K562 (cell line): ENCODE data around the gene NALCN. TPM values are rescaled to one million over a fixed set of nuclear protein-coding genes. Genes with fewer than 3 reads are reported as not detected.

Experiments used
- ATAC-seq: fragments of 200-7000 bp; cut with Tn5 transposase; 3 replicates; pipeline ENCODE4 v1.9.1; 2020; ENCODE audit warnings: moderate library complexity
- BruUV-seq: library from RNA; stranded (reverse); fragments of 400-500 nt; replicated peaks from 2 replicates; lab custom pipeline; 2021; lab: Mats Ljungman, UMichigan
- CTCF ChIA-PET: fragments of 300-600 bp; formaldehyde crosslinking; extraction: SDS; loops from one replicate; lab custom pipeline; 2021; ENCODE audit warnings: low intra/inter-chr PET ratio; lab: Yijun Ruan, JAX
- POLR2A ChIA-PET: fragments of 300-600, 350-650 bp; sonication (Branson Sonifier 250); formaldehyde crosslinking; extraction: SDS; loops from one replicate; lab custom pipeline; 2021; ENCODE audit warnings: antibody characterized with exemption, inconsistent platforms; lab: Yijun Ruan, JAX
- DNase-seq, 4 experiments: peaks; one replicate each; pipeline versions ENCODE4 v3.0.0 to v3.0.0-alpha.2; 2011 to 2018; ENCODE audit warnings: low spot score in 3 of 4, mixed read lengths in 3 of 4; ENCODE audit errors: extremely low read depth in 1 of 4
- FAIRE-seq: peaks from 2 replicates; lab custom pipeline; 2011; peaks lifted over from hg19 to GRCh38; lab: Jason Lieb, UNC
- H2AFZ ChIP-seq: 2 replicates; pipeline ENCODE4 v1.6.0; 2011; ENCODE audit warnings: low read depth, low read length, control low read depth, inconsistent platforms
- H3K27ac ChIP-seq: fragments of 200-600 bp; 3 replicates; pipeline ENCODE4 v1.8.0; 2011; ENCODE audit warnings: low read depth, mild to moderate bottlenecking, control low read depth, inconsistent platforms, low read length, moderate library complexity, mixed read lengths; ENCODE audit errors: extremely low read depth
- H3K27me3 ChIP-seq, 2 experiments: fragments of 300-600 bp in 1 of 2; 2 replicates in 1 of 2; 3 replicates in 1 of 2; pipeline versions ENCODE4 v1.6.0 to v1.8.0; 2011; ENCODE audit warnings: inconsistent platforms in 2 of 2, low read length in 2 of 2, mild to moderate bottlenecking in 1 of 2, mixed read lengths in 1 of 2, moderate library complexity in 1 of 2; ENCODE audit not compliant: control insufficient read depth in 2 of 2, insufficient read depth in 2 of 2
- H3K36me3 ChIP-seq: fragments of 300-600 bp; 3 replicates; pipeline ENCODE4 v1.8.0; 2011; ENCODE audit warnings: mild to moderate bottlenecking, low read length, inconsistent platforms; ENCODE audit not compliant: control insufficient read depth, insufficient read depth
- H3K4me1 ChIP-seq, 2 experiments: fragments of 200-600 bp in 1 of 2; replicated peaks in 1 of 2; 2 replicates in 1 of 2; 3 replicates in 1 of 2; pipeline versions ENCODE4 v1.5.1 to v1.8.0; 2011; ENCODE audit warnings: inconsistent platforms in 2 of 2, low read length in 2 of 2, mild to moderate bottlenecking in 1 of 2, mixed read lengths in 1 of 2, moderate library complexity in 1 of 2; ENCODE audit not compliant: control insufficient read depth in 2 of 2, insufficient read depth in 2 of 2
- H3K4me2 ChIP-seq: 2 replicates; pipeline ENCODE4 v1.6.1; 2011; ENCODE audit warnings: low read length, control low read depth, inconsistent platforms, mixed read lengths; ENCODE audit not compliant: insufficient read depth
- H3K4me3 ChIP-seq: fragments of 200-600 bp; sonication (generic), shearing (Covaris generic); 2 replicates; pipeline ENCODE4 v1.5.1; 2016; ENCODE audit warnings: control low read depth, inconsistent platforms
- H3K79me2 ChIP-seq: fragments of 200-600 bp; 3 replicates; pipeline ENCODE4 v1.8.0; 2011; ENCODE audit warnings: low read length, inconsistent platforms; ENCODE audit not compliant: control insufficient read depth, insufficient read depth
- H3K9ac ChIP-seq, 2 experiments: 2 replicates each; pipeline versions ENCODE4 v1.6.0 to v1.6.1; 2011; ENCODE audit warnings: low read depth in 2 of 2, low read length in 2 of 2, control low read depth in 1 of 2, inconsistent platforms in 1 of 2, mild to moderate bottlenecking in 1 of 2, mixed read lengths in 1 of 2; ENCODE audit not compliant: insufficient read depth in 1 of 2
- H3K9me1 ChIP-seq: one replicate; pipeline ENCODE4 v1.6.0; 2011; ENCODE audit warnings: inconsistent platforms, mild to moderate bottlenecking, low read length, moderate library complexity; ENCODE audit not compliant: control insufficient read depth, insufficient read depth
- H3K9me3 ChIP-seq: replicated peaks from 2 replicates; pipeline ENCODE4 v1.5.1; 2011; ENCODE audit warnings: low read depth, low read length, inconsistent platforms; ENCODE audit not compliant: control insufficient read depth, insufficient read depth
- H4K20me1 ChIP-seq: replicated peaks from 2 replicates; pipeline ENCODE4 v1.6.1; 2011; ENCODE audit warnings: low read length, inconsistent platforms, mixed read lengths; ENCODE audit not compliant: control insufficient read depth, insufficient read depth
- CTBP1 ChIP-seq: fragments of 450-650 bp; IDR thresholded peaks from 2 replicates; pipeline ENCODE4 v1.6.1; 2016; ENCODE audit warnings: borderline replicate concordance
- DDX20 ChIP-seq: fragments of 450-650 bp; IDR thresholded peaks from 2 replicates; pipeline ENCODE4 v1.6.1; 2016; ENCODE audit warnings: missing genetic modification characterization, low read depth, mild to moderate bottlenecking, missing compliant biosample characterization, moderate library complexity
- FOXA3 ChIP-seq, 2 experiments: fragments of 450-650 bp in 1 of 2; sonication (generic) in 1 of 2; formaldehyde crosslinking; IDR thresholded peaks in 1 of 2; conservative IDR thresholded peaks in 1 of 2; 2 replicates each; pipeline versions ENCODE4 v1.4.0 to v1.8.0; 2020 to 2022; ENCODE audit warnings: mild to moderate bottlenecking in 2 of 2, missing genetic modification reagents in 1 of 2
- FOXK1 ChIP-seq: sonication (generic); formaldehyde crosslinking; IDR thresholded peaks from 2 replicates; pipeline ENCODE4 v1.8.0; 2022; ENCODE audit warnings: missing genetic modification reagents, mild to moderate bottlenecking, borderline replicate concordance
- FOXK2 ChIP-seq, 2 experiments: fragments of 450-650 bp; IDR thresholded peaks in 1 of 2; conservative IDR thresholded peaks in 1 of 2; 2 replicates each; pipeline ENCODE4 v1.6.1; 2016; ENCODE audit warnings: low read depth in 2 of 2, mild to moderate bottlenecking in 1 of 2
- GABPB1 ChIP-seq: sonication (generic); formaldehyde crosslinking; IDR thresholded peaks from 2 replicates; pipeline ENCODE4 v1.8.0; 2022; ENCODE audit warnings: mild to moderate bottlenecking, missing genetic modification reagents
- MAFG ChIP-seq: fragments of 450-650 bp; conservative IDR thresholded peaks from 2 replicates; pipeline ENCODE4 v1.6.1; 2016; ENCODE audit warnings: missing genetic modification characterization, missing compliant biosample characterization
- MTF1 ChIP-seq: fragments of 250-450 bp; sonication (Bioruptor Pico); IDR thresholded peaks from 2 replicates; pipeline ENCODE4 v1.9.0; 2021; ENCODE audit warnings: moderate library complexity, mild to moderate bottlenecking, inconsistent platforms, borderline replicate concordance
- OTX1 ChIP-seq: fragments of 450-650 bp; formaldehyde crosslinking; IDR thresholded peaks from 2 replicates; pipeline ENCODE4 v1.4.0; 2022; ENCODE audit warnings: mild to moderate bottlenecking
- PTBP1 ChIP-seq: fragments of 200-400 bp; formaldehyde crosslinking; IDR thresholded peaks from 2 replicates; pipeline ENCODE4 v1.6.1; 2017; ENCODE audit warnings: low read depth, low read length
- RUNX1 ChIP-seq: sonication (generic); IDR thresholded peaks from 2 replicates; pipeline ENCODE4 v1.6.1; 2016; ENCODE audit warnings: antibody characterized with exemption, low read depth
- SIRT6 ChIP-seq: IDR thresholded peaks from one replicate; pipeline ENCODE4 v1.6.1; 2012; ENCODE audit warnings: low read depth, mild to moderate bottlenecking, control low read depth, inconsistent platforms, low read length, moderate library complexity
- SMARCC2 ChIP-seq: fragments of 450-650 bp; IDR thresholded peaks from 2 replicates; pipeline ENCODE4 v1.6.1; 2017; ENCODE audit warnings: antibody characterized with exemption, moderate library complexity, mild to moderate bottlenecking, low read depth
- TFAM ChIP-seq: fragments of 250-450 bp; sonication (Bioruptor Pico); conservative IDR thresholded peaks from 2 replicates; pipeline ENCODE4 v1.5.0; 2021; ENCODE audit warnings: mild to moderate bottlenecking, moderate library complexity
- TOE1 ChIP-seq, 2 experiments: fragments of 450-650 bp in 1 of 2; sonication (generic) in 1 of 2; formaldehyde crosslinking in 1 of 2; IDR thresholded peaks; 2 replicates each; pipeline versions ENCODE4 v1.7.1 to v1.8.0; 2016 to 2022; ENCODE audit warnings: borderline replicate concordance in 2 of 2, mild to moderate bottlenecking in 2 of 2, antibody characterized with exemption in 1 of 2, inconsistent platforms in 1 of 2, low read depth in 1 of 2, missing genetic modification reagents in 1 of 2, moderate library complexity in 1 of 2
- YBX1 ChIP-seq: fragments of 450-650 bp; IDR thresholded peaks from 2 replicates; pipeline ENCODE4 v1.7.1; 2016; ENCODE audit warnings: mild to moderate bottlenecking
- WGBS: fragments of 100-300 bp; shearing (Covaris generic); methylation state at CpG from one replicate; pipeline ENCODE4 v1.1.6; 2016; ENCODE audit warnings: low coverage, mixed read lengths; ENCODE audit not compliant: insufficient coverage; ENCODE audit errors: missing lambda C conversion rate; 5-methylcytosine and 5-hydroxymethylcytosine counted together
- in situ Hi-C: fragments of 300-500 bp; cut with MboI; formaldehyde crosslinking; loops from 4 replicates; pipeline ENCODE4 v1.15.0; 2018; ENCODE audit warnings: inconsistent platforms, mixed read lengths
- intact Hi-C: fragments of 100-400 bp; cut with micrococcal nuclease; formaldehyde crosslinking; loops from 2 replicates; pipeline ENCODE4 v1.14.2; 2022
- polyA plus RNA-seq, 8 experiments: library from polyadenylated mRNA; depleted of rRNA in 4 of 8; stranded (reverse) in 5 of 8; unstranded in 3 of 8; fragments of >200 nt; fragmentation: Nextera tagmentation in 2 of 8; fragmentation: Illumina TruSeq in 1 of 8; extraction: Ambion mirVana in 2 of 8; extraction: Trizol in 1 of 8; gene quantifications; 2 replicates each; pipeline versions ENCODE4 v1.2.1 to v1.2.3, GENCODE V29; 2011 to 2014; ENCODE audit warnings: inconsistent platforms in 1 of 8, missing spikeins in 1 of 8
- total RNA-seq, 7 experiments: library from RNA; depleted of rRNA in 6 of 7; stranded (reverse); fragments of >200 nt in 6 of 7; fragmentation: Illumina TruSeq in 2 of 7; extraction: Trizol in 2 of 7; gene quantifications; 2 replicates each; pipeline versions ENCODE4 v1.2.1 to v1.2.3, GENCODE V29; 2011 to 2021; ENCODE audit warnings: low replicate concordance in 1 of 7
- TF ChIP-seq, protein P1 (sequence below): fragments of 450-650 bp; IDR thresholded peaks from 2 replicates; pipeline ENCODE4 v1.6.1; 2014; ENCODE audit warnings: low read depth, mild to moderate bottlenecking, moderate library complexity, borderline replicate concordance
- TF ChIP-seq, protein P2 (sequence below), 2 experiments: fragments of 250-450 bp in 1 of 2; fragments of 450-650 bp in 1 of 2; sonication (Bioruptor Pico) in 1 of 2; IDR thresholded peaks; 2 replicates each; pipeline versions ENCODE4 v1.6.1 to v1.8.0; 2016 to 2021; ENCODE audit warnings: mild to moderate bottlenecking in 2 of 2, moderate library complexity in 2 of 2, missing compliant biosample characterization in 1 of 2, missing genetic modification characterization in 1 of 2
- TF ChIP-seq, protein P3 (sequence below): fragments of 450-650 bp; formaldehyde crosslinking; IDR thresholded peaks from 2 replicates; pipeline ENCODE4 v1.4.0; 2022; ENCODE audit warnings: missing genetic modification characterization

The NALCN gene
- total and polyA plus RNA-seq, 9 of the 15 experiments (the other 6 are each of a cell fraction or from before 2014, with no cell fraction given): not detected

DNA sequence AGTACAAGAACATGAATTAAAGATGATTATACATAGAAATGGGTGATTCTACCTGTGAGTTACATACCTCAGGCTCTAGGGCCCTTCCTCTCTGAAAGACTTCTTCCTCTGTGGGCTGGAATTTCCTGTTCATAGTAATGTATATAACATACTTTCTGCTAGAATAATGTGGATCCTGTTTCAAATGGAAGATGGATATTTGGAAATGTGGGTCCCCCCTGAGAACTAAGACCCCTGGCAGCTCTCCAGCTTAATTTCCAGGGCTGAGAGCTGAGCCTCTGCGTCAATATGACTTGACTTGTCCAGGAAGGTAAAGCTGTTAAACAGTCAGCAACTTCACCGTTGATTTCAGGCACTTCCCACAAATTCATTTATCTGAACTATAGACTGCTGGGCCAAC lies 296.3 kb downstream of the NALCN start:
- Histone ChIP-seq H2AFZ (no peak overlapping the region), H3K36me3 (no peaks in the 10 kb centered on the region), H3K27me3 (no peaks in the 10 kb centered on the region), H3K9me1 (no peaks in the 10 kb centered on the region), H4K20me1 (no peaks in the 10 kb centered on the region), H3K4me2 (no peak overlapping the region), H3K79me2 (no peaks in the 10 kb centered on the region), H3K4me1 (no peaks in the 10 kb centered on the region), H3K4me3 (no peak overlapping the region), H3K27ac (no peak overlapping the region), H3K9ac (no peak overlapping the region), H3K9me3 (no peaks in the 10 kb centered on the region)
- POLR2A ChIA-PET: no interaction called here
- in situ Hi-C loops: loop anchor here (25.0 kb wide), 1 partner anchor 558 kb away; no protein-coding TSS in a partner anchor
- no peak for TF ChIP-seq RUNX1
- TF ChIP-seq FOXK2 (conservative IDR thresholded peaks at IDR 0.05 in 1 of 2, IDR thresholded peaks at IDR 0.05 in 1 of 2; ENCODE audit: low read depth in 2 of 2): no peak
- TF ChIP-seq TFAM (CRISPR knock-in tag): no peak
- TF ChIP-seq, protein P1, sequence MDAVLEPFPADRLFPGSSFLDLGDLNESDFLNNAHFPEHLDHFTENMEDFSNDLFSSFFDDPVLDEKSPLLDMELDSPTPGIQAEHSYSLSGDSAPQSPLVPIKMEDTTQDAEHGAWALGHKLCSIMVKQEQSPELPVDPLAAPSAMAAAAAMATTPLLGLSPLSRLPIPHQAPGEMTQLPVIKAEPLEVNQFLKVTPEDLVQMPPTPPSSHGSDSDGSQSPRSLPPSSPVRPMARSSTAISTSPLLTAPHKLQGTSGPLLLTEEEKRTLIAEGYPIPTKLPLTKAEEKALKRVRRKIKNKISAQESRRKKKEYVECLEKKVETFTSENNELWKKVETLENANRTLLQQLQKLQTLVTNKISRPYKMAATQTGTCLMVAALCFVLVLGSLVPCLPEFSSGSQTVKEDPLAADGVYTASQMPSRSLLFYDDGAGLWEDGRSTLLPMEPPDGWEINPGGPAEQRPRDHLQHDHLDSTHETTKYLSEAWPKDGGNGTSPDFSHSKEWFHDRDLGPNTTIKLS: no peak
- TF ChIP-seq MAFG (tag): no peak
- no peak for TF ChIP-seq SMARCC2
- TF ChIP-seq, protein P2, sequence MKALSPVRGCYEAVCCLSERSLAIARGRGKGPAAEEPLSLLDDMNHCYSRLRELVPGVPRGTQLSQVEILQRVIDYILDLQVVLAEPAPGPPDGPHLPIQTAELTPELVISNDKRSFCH (CRISPR knock-in tag; IDR thresholded peaks at IDR 0.05): no peak
- TF ChIP-seq, protein P2 (tag; IDR thresholded peaks at IDR 0.05): no peak
- TF ChIP-seq FOXK1 (CRISPR knock-in tag): no peak
- TF ChIP-seq SIRT6: no peak
- TF ChIP-seq DDX20 (tag): no peak
- TF ChIP-seq CTBP1: no peak
- TF ChIP-seq TOE1 (IDR thresholded peaks at IDR 0.05; ENCODE audit: borderline replicate concordance): no peak
- TF ChIP-seq TOE1 (CRISPR knock-in tag; IDR thresholded peaks at IDR 0.05; ENCODE audit: borderline replicate concordance, low read depth): no peak
- no peak for TF ChIP-seq MTF1 (CRISPR knock-in tag)
- no peak for TF ChIP-seq OTX1 (CRISPR knock-in tag)
- no peak for TF ChIP-seq YBX1
- TF ChIP-seq, protein P3, sequence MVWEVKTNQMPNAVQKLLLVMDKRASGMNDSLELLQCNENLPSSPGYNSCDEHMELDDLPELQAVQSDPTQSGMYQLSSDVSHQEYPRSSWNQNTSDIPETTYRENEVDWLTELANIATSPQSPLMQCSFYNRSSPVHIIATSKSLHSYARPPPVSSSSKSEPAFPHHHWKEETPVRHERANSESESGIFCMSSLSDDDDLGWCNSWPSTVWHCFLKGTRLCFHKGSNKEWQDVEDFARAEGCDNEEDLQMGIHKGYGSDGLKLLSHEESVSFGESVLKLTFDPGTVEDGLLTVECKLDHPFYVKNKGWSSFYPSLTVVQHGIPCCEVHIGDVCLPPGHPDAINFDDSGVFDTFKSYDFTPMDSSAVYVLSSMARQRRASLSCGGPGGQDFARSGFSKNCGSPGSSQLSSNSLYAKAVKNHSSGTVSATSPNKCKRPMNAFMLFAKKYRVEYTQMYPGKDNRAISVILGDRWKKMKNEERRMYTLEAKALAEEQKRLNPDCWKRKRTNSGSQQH (CRISPR knock-in tag): no peak
- TF ChIP-seq FOXA3 (CRISPR knock-in tag; conservative IDR thresholded peaks at IDR 0.05 in 1 of 2, IDR thresholded peaks at IDR 0.05 in 1 of 2): no peak
- TF ChIP-seq GABPB1: no peak
- TF ChIP-seq PTBP1: no peak
- no peak for ATAC-seq
- 0% methylated on average over 2 of the region's 2 CpGs for WGBS
- DNase-seq: no peak
- no TSS peak for BruUV-seq
- intact Hi-C loops: loop anchor here (10.0 kb wide), 1 partner anchor 395 kb away; no protein-coding TSS in a partner anchor
- CTCF ChIA-PET: no interaction called here
- FAIRE-seq: no peak
